ENCODE data around the gene GRID1.
"Not testable (repeated sequence)": the region's sequence is repeated elsewhere in the genome, so short reads cannot be mapped to it uniquely, and the experiment has no call there.

The GRID1 gene

GRCh38 chr10:86180861-86181260 lies 185.7 kb downstream of the GRID1 start:
- Mint-ChIP-seq H3K27me3 (no peaks in the 10 kb centered on the region), H3K4me1 (ENCODE audit: low read depth) (no peaks in the 10 kb centered on the region), H3K9me3 (ENCODE audit: low read depth) (no peaks in the 10 kb centered on the region), H3K27ac (no peak overlapping the region), H3K36me3 (no peaks in the 10 kb centered on the region), H3K4me3 (no peak overlapping the region)

GRCh38 chr10:86179961-86180360 lies 186.6 kb downstream of the GRID1 start:
- H3K27ac Mint-ChIP-seq: no peak overlapping the region
- H3K36me3 Mint-ChIP-seq: no peaks in the 10 kb centered on the region
- no peak overlapping the region for H3K4me3 Mint-ChIP-seq
- no peaks in the 10 kb centered on the region for H3K27me3 Mint-ChIP-seq
- no peaks in the 10 kb centered on the region for H3K4me1 Mint-ChIP-seq (ENCODE audit: low read depth)
- no peaks in the 10 kb centered on the region for H3K9me3 Mint-ChIP-seq (ENCODE audit: low read depth)

GRCh38 chr10:86179153-86179524 lies 187.5 kb downstream of the GRID1 start:
- H3K36me3 Mint-ChIP-seq: no peaks in the 10 kb centered on the region
- no peak overlapping the region for H3K4me3 Mint-ChIP-seq
- H3K4me1 Mint-ChIP-seq (ENCODE audit: low read depth): no peaks in the 10 kb centered on the region
- H3K9me3 Mint-ChIP-seq (ENCODE audit: low read depth): no peaks in the 10 kb centered on the region
- no peaks in the 10 kb centered on the region for H3K27me3 Mint-ChIP-seq
- H3K27ac Mint-ChIP-seq: no peak overlapping the region

GRCh38 chr10:86178401-86179152 lies 188.0 kb downstream of the GRID1 start:
- Mint-ChIP-seq H3K27ac (no peak overlapping the region), H3K4me3 (no peak overlapping the region), H3K9me3 (ENCODE audit: low read depth) (no peaks in the 10 kb centered on the region), H3K27me3 (no peaks in the 10 kb centered on the region), H3K36me3 (no peaks in the 10 kb centered on the region), H3K4me1 (ENCODE audit: low read depth) (no peaks in the 10 kb centered on the region)

GRCh38 chr10:86177537-86178155 lies 188.9 kb downstream of the GRID1 start:
- Mint-ChIP-seq H3K9me3 (ENCODE audit: low read depth) (no peaks in the 10 kb centered on the region), H3K36me3 (no peaks in the 10 kb centered on the region), H3K27ac (no peak overlapping the region), H3K4me3 (no peak overlapping the region), H3K27me3 (no peaks in the 10 kb centered on the region), H3K4me1 (ENCODE audit: low read depth) (no peaks in the 10 kb centered on the region)

GRCh38 chr10:86176850-86177536 lies 189.6 kb downstream of the GRID1 start:
- Mint-ChIP-seq H3K36me3 (no peaks in the 10 kb centered on the region), H3K9me3 (ENCODE audit: low read depth) (no peaks in the 10 kb centered on the region), H3K27me3 (no peaks in the 10 kb centered on the region), H3K27ac (no peak overlapping the region), H3K4me3 (no peak overlapping the region), H3K4me1 (ENCODE audit: low read depth) (no peaks in the 10 kb centered on the region)

- not testable (repeated sequence) for H3K36me3 Mint-ChIP-seq; H3K4me3 Mint-ChIP-seq; H3K27me3 Mint-ChIP-seq; H3K9me3 Mint-ChIP-seq (ENCODE audit: low read depth); H3K27ac Mint-ChIP-seq; H3K4me1 Mint-ChIP-seq (ENCODE audit: low read depth)
Measured at GRCh38 chr10:86175476-86175875, 191.1 kb downstream of the GRID1 start.

- H3K4me1 Mint-ChIP-seq (ENCODE audit: low read depth): no peaks in the 10 kb centered on the region
- no peaks in the 10 kb centered on the region for H3K9me3 Mint-ChIP-seq (ENCODE audit: low read depth)
- no peak overlapping the region for H3K4me3 Mint-ChIP-seq
- no peaks in the 10 kb centered on the region for H3K36me3 Mint-ChIP-seq
- H3K27me3 Mint-ChIP-seq: no peaks in the 10 kb centered on the region
- H3K27ac Mint-ChIP-seq: no peak overlapping the region
Measured at GRCh38 chr10:86172301-86172700, 194.3 kb downstream of the GRID1 start.

- Mint-ChIP-seq H3K27ac (no peak overlapping the region), H3K27me3 (no peaks in the 10 kb centered on the region), H3K9me3 (ENCODE audit: low read depth) (no peaks in the 10 kb centered on the region), H3K36me3 (no peaks in the 10 kb centered on the region), H3K4me1 (ENCODE audit: low read depth) (no peaks in the 10 kb centered on the region), H3K4me3 (no peak overlapping the region)
Measured at GRCh38 chr10:86170255-86171108, 196.1 kb downstream of the GRID1 start.

- Mint-ChIP-seq H3K9me3 (ENCODE audit: low read depth) (no peaks in the 10 kb centered on the region), H3K4me3 (no peak overlapping the region), H3K36me3 (no peaks in the 10 kb centered on the region), H3K27me3 (no peaks in the 10 kb centered on the region), H3K27ac (no peak overlapping the region), H3K4me1 (ENCODE audit: low read depth) (no peaks in the 10 kb centered on the region)
Measured at GRCh38 chr10:86169506-86170254, 196.9 kb downstream of the GRID1 start.

- Mint-ChIP-seq H3K27me3 (no peaks in the 10 kb centered on the region), H3K9me3 (ENCODE audit: low read depth) (no peaks in the 10 kb centered on the region), H3K4me1 (ENCODE audit: low read depth) (no peaks in the 10 kb centered on the region), H3K4me3 (no peak overlapping the region), H3K27ac (no peak overlapping the region), H3K36me3 (no peaks in the 10 kb centered on the region)
Measured at GRCh38 chr10:86169066-86169465, 197.5 kb downstream of the GRID1 start.

- no peaks in the 10 kb centered on the region for H3K4me1 Mint-ChIP-seq (ENCODE audit: low read depth)
- no peaks in the 10 kb centered on the region for H3K27me3 Mint-ChIP-seq
- H3K27ac Mint-ChIP-seq: no peak overlapping the region
- no peak overlapping the region for H3K4me3 Mint-ChIP-seq
- no peaks in the 10 kb centered on the region for H3K9me3 Mint-ChIP-seq (ENCODE audit: low read depth)
- no peaks in the 10 kb centered on the region for H3K36me3 Mint-ChIP-seq
Measured at GRCh38 chr10:86168256-86168655, 198.3 kb downstream of the GRID1 start.

GRCh38 chr10:86167762-86168128 lies 198.8 kb downstream of the GRID1 start:
- no peak overlapping the region for H3K4me3 Mint-ChIP-seq
- no peaks in the 10 kb centered on the region for H3K9me3 Mint-ChIP-seq (ENCODE audit: low read depth)
- H3K27ac Mint-ChIP-seq: no peak overlapping the region
- H3K27me3 Mint-ChIP-seq: no peaks in the 10 kb centered on the region
- H3K4me1 Mint-ChIP-seq (ENCODE audit: low read depth): no peaks in the 10 kb centered on the region
- no peaks in the 10 kb centered on the region for H3K36me3 Mint-ChIP-seq

GRCh38 chr10:86167121-86167761 lies 199.4 kb downstream of the GRID1 start:
- Mint-ChIP-seq H3K4me3 (no peak overlapping the region), H3K27me3 (no peaks in the 10 kb centered on the region), H3K27ac (no peak overlapping the region), H3K9me3 (ENCODE audit: low read depth) (no peaks in the 10 kb centered on the region), H3K4me1 (ENCODE audit: low read depth) (no peaks in the 10 kb centered on the region), H3K36me3 (no peaks in the 10 kb centered on the region)

Measured in activated naive CD8-positive, alpha-beta T cell (primary cell).